NT2/D1 (cell line): ENCODE results near the gene GALR3.
"Not testable (repeated sequence)": the region's sequence is repeated elsewhere in the genome, so short reads cannot be mapped to it uniquely, and the experiment has no call there.

Experiments used
- DNase-seq: peaks from one replicate; pipeline ENCODE4 v3.0.0-alpha.2; 2011; ENCODE audit warnings: low read depth, low spot score
- H3K27me3 ChIP-seq: 2 replicates; pipeline ENCODE4 v1.6.0; 2011; ENCODE audit warnings: mild to moderate bottlenecking; ENCODE audit not compliant: insufficient read length, insufficient read depth
- H3K36me3 ChIP-seq: 2 replicates; pipeline ENCODE4 v1.6.1; 2011; ENCODE audit warnings: mild to moderate bottlenecking, low read length, mixed read lengths; ENCODE audit not compliant: insufficient read depth, insufficient read length
- H3K4me1 ChIP-seq: 2 replicates; pipeline ENCODE4 v1.5.1; 2011; ENCODE audit not compliant: insufficient read depth, insufficient read length
- H3K4me3 ChIP-seq: 2 replicates; pipeline ENCODE4 v1.5.1; 2011; ENCODE audit warnings: low read depth; ENCODE audit not compliant: insufficient read length
- H3K9ac ChIP-seq: 2 replicates; pipeline ENCODE4 v1.6.0; 2011; ENCODE audit warnings: low read depth; ENCODE audit not compliant: insufficient read length
- H3K9me3 ChIP-seq: 2 replicates; pipeline ENCODE4 v1.5.1; 2011; ENCODE audit warnings: mild to moderate bottlenecking, low read length; ENCODE audit not compliant: insufficient read depth
- SUZ12 ChIP-seq: IDR thresholded peaks from 2 replicates; pipeline ENCODE4 v1.6.1; 2011; ENCODE audit not compliant: insufficient read length, insufficient read depth; ENCODE audit errors: extremely low read depth
- YY1 ChIP-seq: IDR thresholded peaks from 2 replicates; pipeline ENCODE4 v1.6.1; 2011; ENCODE audit not compliant: insufficient read length, insufficient read depth
- ZNF274 ChIP-seq: IDR thresholded peaks from 2 replicates; pipeline ENCODE4 v1.6.1; 2011; ENCODE audit warnings: mild to moderate bottlenecking, low read depth, low read length

GALR3 gene

GRCh38 chr22:37781434-37782059 lies 41.6 kb upstream of the GALR3 start:
- TF ChIP-seq YY1 = no peak
- no peak for TF ChIP-seq SUZ12
- no peak for TF ChIP-seq ZNF274
- Histone ChIP-seq H3K4me1 (peaks cover 3% of the 10 kb centered on the region), H3K36me3 (no peaks in the 10 kb centered on the region), H3K9me3 (no peaks in the 10 kb centered on the region), H3K27me3 (peaks cover 15% of the 10 kb centered on the region), H3K4me3 (no peak overlapping the region), H3K9ac (no peak overlapping the region)
- no peak for DNase-seq

- Histone ChIP-seq H3K4me1 (peaks cover 3% of the 10 kb centered on the region), H3K36me3 (no peaks in the 10 kb centered on the region), H3K27me3 (peaks cover 15% of the 10 kb centered on the region), H3K4me3 (no peak overlapping the region), H3K9me3 (no peaks in the 10 kb centered on the region), H3K9ac (no peak overlapping the region)
- no peak for DNase-seq
- TF ChIP-seq SUZ12 (no peak), ZNF274 (no peak), YY1 (no peak)
Observed at GRCh38 chr22:37782340-37783168, 40.6 kb upstream of the GALR3 start.

GRCh38 chr22:37784829-37785495 lies 38.2 kb upstream of the GALR3 start:
- DNase-seq = no peak

GRCh38 chr22:37790234-37790633 lies 32.9 kb upstream of the GALR3 start:
- Histone ChIP-seq H3K27me3 (peaks cover 2% of the 10 kb centered on the region), H3K36me3 (no peaks in the 10 kb centered on the region), H3K4me1 (no peaks in the 10 kb centered on the region), H3K9ac (no peak overlapping the region), H3K9me3 (no peaks in the 10 kb centered on the region), H3K4me3 (no peak overlapping the region)
- TF ChIP-seq YY1 (no peak), SUZ12 (no peak), ZNF274 (no peak)
- DNase-seq = no peak

More at GRCh38 chr22:37784829-37785495, 38.2 kb upstream of the GALR3 start:
- Histone ChIP-seq H3K27me3 (peaks cover 15% of the 10 kb centered on the region), H3K9me3 (no peaks in the 10 kb centered on the region), H3K4me3 (no peak overlapping the region), H3K36me3 (no peaks in the 10 kb centered on the region), H3K9ac (no peak overlapping the region), H3K4me1 (peaks cover 3% of the 10 kb centered on the region)
- TF ChIP-seq ZNF274 (no peak), SUZ12 (no peak), YY1 (no peak)

GRCh38 chr22:37792494-37792893 lies 30.7 kb upstream of the GALR3 start:
- H3K27me3 ChIP-seq = no peaks in the 10 kb centered on the region
- no peak overlapping the region for H3K4me3 ChIP-seq
- TF ChIP-seq ZNF274 (no peak), YY1 (no peak), SUZ12 (no peak)
- no peak for DNase-seq
- no peaks in the 10 kb centered on the region for H3K4me1 ChIP-seq
- H3K36me3 ChIP-seq = no peaks in the 10 kb centered on the region
- H3K9ac ChIP-seq = no peak overlapping the region
- H3K9me3 ChIP-seq = no peaks in the 10 kb centered on the region

GRCh38 chr22:37794376-37794775 lies 28.8 kb upstream of the GALR3 start:
- H3K4me1 ChIP-seq = no peaks in the 10 kb centered on the region
- peaks cover 6% of the 10 kb centered on the region for H3K27me3 ChIP-seq
- no peak overlapping the region for H3K4me3 ChIP-seq
- no peaks in the 10 kb centered on the region for H3K36me3 ChIP-seq
- TF ChIP-seq ZNF274 = no peak
- TF ChIP-seq YY1 = no peak
- no peaks in the 10 kb centered on the region for H3K9me3 ChIP-seq
- no peak for DNase-seq
- no peak overlapping the region for H3K9ac ChIP-seq

GRCh38 chr22:37796079-37796478 lies 27.1 kb upstream of the GALR3 start:
- Histone ChIP-seq H3K9me3 (no peaks in the 10 kb centered on the region), H3K27me3 (peaks cover 10% of the 10 kb centered on the region), H3K36me3 (no peaks in the 10 kb centered on the region), H3K4me1 (no peaks in the 10 kb centered on the region), H3K4me3 (no peak overlapping the region), H3K9ac (no peak overlapping the region)
- no peak for DNase-seq
- TF ChIP-seq YY1 (no peak), SUZ12 (no peak), ZNF274 (no peak)

- H3K4me1 ChIP-seq = not testable (repeated sequence)
Observed at GRCh38 chr22:37797259-37797658, 25.9 kb upstream of the GALR3 start.

More at GRCh38 chr22:37797259-37797658, 25.9 kb upstream of the GALR3 start:
- not testable (repeated sequence) for DNase-seq, H3K36me3 ChIP-seq, H3K4me3 ChIP-seq, H3K9ac ChIP-seq, H3K9me3 ChIP-seq
- H3K27me3 ChIP-seq = peaks cover 20% of the 10 kb centered on the region
